GM12878 (cell line): ENCODE measurements around the gene DPP6. TPM values are rescaled to one million over a fixed set of nuclear protein-coding genes. Genes with fewer than 3 reads are reported as not detected.

Source experiments
- ATAC-seq: fragments of 200-7000 bp; cut with Tn5 transposase; 3 replicates; pipeline ENCODE4 v1.9.1; 2020; ENCODE audit warnings: mild to moderate bottlenecking, moderate library complexity
- BruUV-seq: library from RNA; stranded (reverse); fragments of 400-500 nt; replicated peaks from 2 replicates; lab custom pipeline; 2021; lab: Mats Ljungman, UMichigan
- CTCF ChIA-PET: fragments of 300-600 bp; sonication (Branson Sonifier 250); formaldehyde crosslinking; extraction: SDS; loops from one replicate; lab custom pipeline; 2021; ENCODE audit warnings: inconsistent platforms; lab: Yijun Ruan, JAX
- POLR2A ChIA-PET: fragments of 350-600 bp; formaldehyde crosslinking; extraction: SDS; loops from one replicate; lab custom pipeline; 2021; ENCODE audit warnings: inconsistent platforms; lab: Charles Lee
- RAD21 ChIA-PET: fragments of 300-600 bp; sonication (Branson Sonifier 250); formaldehyde crosslinking; loops from one replicate; lab custom pipeline; 2023; ENCODE audit warnings: antibody characterized with exemption; ENCODE audit not compliant: unreplicated experiment; lab: Charles Lee
- SMC1A ChIA-PET: fragments of 300-600 bp; sonication (Branson Sonifier 250); formaldehyde crosslinking; loops from one replicate; lab custom pipeline; 2023; ENCODE audit not compliant: unreplicated experiment, uncharacterized antibody; lab: Charles Lee
- DNase-seq: peaks from one replicate; pipeline ENCODE4 v3.0.0-alpha.2; 2011; ENCODE audit warnings: low read depth, low spot score
- FAIRE-seq: peaks from 3 replicates; lab custom pipeline; 2011; peaks lifted over from hg19 to GRCh38; lab: Jason Lieb, UNC
- H2AFZ ChIP-seq: 2 replicates; pipeline ENCODE4 v1.6.0; 2011; ENCODE audit warnings: low read depth, low read length, control low read depth; ENCODE audit not compliant: control insufficient read depth
- H3K27ac ChIP-seq: 2 replicates; pipeline ENCODE4 v1.5.1; 2011; ENCODE audit warnings: control low read depth; ENCODE audit not compliant: control insufficient read depth, insufficient read depth
- H3K27me3 ChIP-seq, 2 experiments: replicated peaks in 1 of 2; 2 replicates each; pipeline versions ENCODE4 v1.6.0 to v1.6.1; 2011; ENCODE audit warnings: low read length in 1 of 2; ENCODE audit not compliant: control insufficient read depth in 2 of 2, insufficient read depth in 2 of 2
- H3K36me3 ChIP-seq, 2 experiments: 2 replicates each; pipeline ENCODE4 v1.5.1; 2011; ENCODE audit warnings: low read length in 1 of 2; ENCODE audit not compliant: control insufficient read depth in 2 of 2, insufficient read depth in 2 of 2
- H3K4me1 ChIP-seq: 2 replicates; pipeline ENCODE4 v1.6.1; 2011; ENCODE audit warnings: mild to moderate bottlenecking, low read length, moderate library complexity, mixed read lengths; ENCODE audit not compliant: control insufficient read depth, insufficient read depth
- H3K4me2 ChIP-seq: 2 replicates; pipeline ENCODE4 v1.6.0; 2011; ENCODE audit warnings: control low read depth; ENCODE audit not compliant: control insufficient read depth, insufficient read depth
- H3K4me3 ChIP-seq: fragments of 200-600 bp; sonication (generic); 2 replicates; pipeline ENCODE4 v1.5.1; 2016
- H3K79me2 ChIP-seq: 2 replicates; pipeline ENCODE4 v1.6.0; 2011; ENCODE audit warnings: low read length; ENCODE audit not compliant: control insufficient read depth, insufficient read depth
- H3K9ac ChIP-seq: 2 replicates; pipeline ENCODE4 v1.8.0; 2011; ENCODE audit warnings: low read length, control low read depth, mixed read lengths; ENCODE audit not compliant: control insufficient read depth, insufficient read depth
- H3K9me3 ChIP-seq: replicated peaks from 3 replicates; pipeline ENCODE4 v1.5.1; 2011; ENCODE audit warnings: mild to moderate bottlenecking, low read length; ENCODE audit not compliant: control insufficient read depth, insufficient read depth
- H4K20me1 ChIP-seq: 2 replicates; pipeline ENCODE4 v1.6.0; 2011; ENCODE audit not compliant: control insufficient read depth, insufficient read depth
- BHLHE40 ChIP-seq, 2 experiments: fragments of 450-650 bp in 1 of 2; IDR thresholded peaks; 2 replicates each; pipeline ENCODE4 v1.6.1; 2011 to 2017; ENCODE audit warnings: low read depth in 2 of 2, borderline replicate concordance in 1 of 2, improper control_type of control experiment in 1 of 2, low read length in 1 of 2, mild to moderate bottlenecking in 1 of 2
- ELK1 ChIP-seq: IDR thresholded peaks from 2 replicates; pipeline ENCODE4 v1.6.1; 2012; ENCODE audit warnings: low read depth, low read length, improper control_type of control experiment
- EZH2 ChIP-seq: IDR thresholded peaks from 2 replicates; pipeline ENCODE4 v1.6.1; 2012; ENCODE audit warnings: low read depth, mild to moderate bottlenecking, control low read depth, inconsistent platforms, low read length, borderline replicate concordance; ENCODE audit not compliant: control insufficient read depth
- GABPA ChIP-seq: IDR thresholded peaks from 2 replicates; pipeline ENCODE4 v1.6.1; 2014; ENCODE audit warnings: antibody characterized with exemption, low read depth, mild to moderate bottlenecking, inconsistent platforms
- GATAD2B ChIP-seq: fragments of 450-650 bp; conservative IDR thresholded peaks from 2 replicates; pipeline ENCODE4 v1.6.1; 2017; ENCODE audit warnings: low read depth, mild to moderate bottlenecking, moderate library complexity
- HDAC6 ChIP-seq: fragments of 200-600 bp; sonication (generic); IDR thresholded peaks from one replicate; pipeline ENCODE4 v1.8.0; 2017; ENCODE audit warnings: antibody characterized with exemption; ENCODE audit not compliant: unreplicated experiment
- HDGF ChIP-seq: fragments of 450-650 bp; IDR thresholded peaks from 2 replicates; pipeline ENCODE4 v1.6.1; 2016; ENCODE audit warnings: antibody characterized with exemption
- HSF1 ChIP-seq: fragments of 150-350 bp; IDR thresholded peaks from 2 replicates; pipeline ENCODE4 v1.6.1; 2014; ENCODE audit warnings: mild to moderate bottlenecking, low read depth, low read length
- KAT2A ChIP-seq: conservative IDR thresholded peaks from 2 replicates; pipeline ENCODE4 v1.6.1; 2011; ENCODE audit warnings: low read depth, low read length; ENCODE audit not compliant: control insufficient read depth
- MEF2A ChIP-seq: IDR thresholded peaks from 2 replicates; pipeline ENCODE4 v1.6.1; 2011; ENCODE audit warnings: low read depth, mild to moderate bottlenecking, low read length, moderate library complexity; ENCODE audit not compliant: insufficient read depth
- NRF1 ChIP-seq: conservative IDR thresholded peaks from 2 replicates; pipeline ENCODE4 v1.6.1; 2011; ENCODE audit warnings: mild to moderate bottlenecking, low read depth, low read length, improper control_type of control experiment
- PAX5 ChIP-seq: IDR thresholded peaks from 2 replicates; pipeline ENCODE4 v1.6.1; 2011; ENCODE audit warnings: low read depth, low read length, borderline replicate concordance
- POLR2AphosphoS2 ChIP-seq: IDR thresholded peaks from 2 replicates; pipeline ENCODE4 v1.6.1; 2011; ENCODE audit warnings: low read depth, mild to moderate bottlenecking, low read length, improper control_type of control experiment, moderate library complexity
- SIX5 ChIP-seq: IDR thresholded peaks from 2 replicates; pipeline ENCODE4 v1.6.1; 2011; ENCODE audit warnings: mild to moderate bottlenecking, low read depth, low read length, moderate library complexity; ENCODE audit not compliant: severe bottlenecking
- STAT1 ChIP-seq: fragments of 450-650 bp; conservative IDR thresholded peaks from 2 replicates; pipeline ENCODE4 v1.6.1; 2014; ENCODE audit warnings: antibody characterized with exemption, mild to moderate bottlenecking
- TARDBP ChIP-seq: IDR thresholded peaks from 2 replicates; pipeline ENCODE4 v1.6.1; 2016; ENCODE audit warnings: borderline replicate concordance
- USF2 ChIP-seq: IDR thresholded peaks from 2 replicates; pipeline ENCODE4 v1.6.1; 2011; ENCODE audit warnings: low read depth, low read length, improper control_type of control experiment, borderline replicate concordance
- ZBED1 ChIP-seq: IDR thresholded peaks from 2 replicates; pipeline ENCODE4 v1.6.1; 2016; ENCODE audit warnings: borderline replicate concordance
- ZNF274 ChIP-seq: IDR thresholded peaks from one replicate; pipeline ENCODE4 v1.8.0; 2011; ENCODE audit not compliant: insufficient read length, insufficient read depth
- ZNF384 ChIP-seq: IDR thresholded peaks from 2 replicates; pipeline ENCODE4 v1.6.1; 2012; ENCODE audit warnings: low read depth, mild to moderate bottlenecking, low read length, improper control_type of control experiment, borderline replicate concordance
- WGBS: methylation state at CpG from one replicate; pipeline ENCODE4 v1.1.6; 2016; ENCODE audit warnings: low lambda C conversion rate; ENCODE audit not compliant: insufficient replicate concordance, insufficient coverage; ENCODE audit errors: missing lambda C conversion rate; 5-methylcytosine and 5-hydroxymethylcytosine counted together
- in situ Hi-C: fragments of 300-500 bp; cut with MboI; formaldehyde crosslinking; loops from 9 replicates; pipeline ENCODE4 v1.14.3; 2018; ENCODE audit warnings: mixed read lengths
- intact Hi-C: fragments of 100-400 bp; cut with micrococcal nuclease; formaldehyde crosslinking; loops from one replicate; pipeline ENCODE4 v1.14.2; 2022; ENCODE audit not compliant: unreplicated experiment
- polyA plus RNA-seq, 11 experiments: library from polyadenylated mRNA; depleted of rRNA in 4 of 11; unstranded in 6 of 11; stranded (reverse) in 5 of 11; fragments of >200 nt; fragmentation: Nextera tagmentation in 4 of 11; fragmentation: Illumina TruSeq in 1 of 11; extraction: Ambion mirVana in 4 of 11; extraction: Trizol in 1 of 11; gene quantifications; 1 replicate in 1 of 11; 2 replicates in 10 of 11; pipeline versions ENCODE4 v1.2.1 to v1.2.3, GENCODE V29; 2011 to 2016; ENCODE audit warnings: inconsistent platforms in 2 of 11, missing spikeins in 2 of 11, low read depth in 1 of 11
- total RNA-seq, 4 experiments: library from RNA; depleted of rRNA in 3 of 4; stranded (reverse); fragments of >200 nt in 3 of 4; fragmentation: Illumina TruSeq in 1 of 4; extraction: Trizol in 1 of 4; gene quantifications; 2 replicates each; pipeline versions ENCODE4 v1.2.1 to v1.2.3, GENCODE V29; 2013 to 2021

DPP6 gene
- total and polyA plus RNA-seq, 10 of the 15 experiments (the other 5 are each of a cell fraction or from before 2014, with no cell fraction given): not detected

GRCh38 chr7:154326421-154326820 is 274.2 kb downstream of the DPP6 start (continued):
- TF ChIP-seq NRF1: no peak
- no peak for TF ChIP-seq POLR2AphosphoS2

- 60% methylated on average over 12 of the region's 12 CpGs for WGBS
- Histone ChIP-seq H3K4me2 (no peak overlapping the region), H3K27ac (no peak overlapping the region), H3K27me3 (no peaks in the 10 kb centered on the region), H3K36me3 (no peaks in the 10 kb centered on the region), H3K79me2 (no peaks in the 10 kb centered on the region), H3K4me3 (no peak overlapping the region), H3K4me1 (no peaks in the 10 kb centered on the region), H3K9me3 (no peaks in the 10 kb centered on the region), H3K9ac (no peak overlapping the region), H2AFZ (no peak overlapping the region), H4K20me1 (no peaks in the 10 kb centered on the region)
- ATAC-seq (no peak), FAIRE-seq (no peak)
- ChIA-PET SMC1A (no interaction called here), CTCF (no interaction called here), POLR2A (no interaction called here), RAD21 (no interaction called here)
- intact Hi-C loops: no loop called here
- TF ChIP-seq STAT1 (no peak), GABPA (no peak), HDAC6 (no peak), SIX5 (no peak), TARDBP (no peak), ZNF274 (no peak), MEF2A (no peak), ZNF384 (no peak), HDGF (no peak), ELK1 (no peak), ZBED1 (no peak), PAX5 (no peak), HSF1 (no peak), EZH2 (no peak), KAT2A (no peak), GATAD2B (no peak), BHLHE40 (IDR thresholded peaks at IDR 0.05; ENCODE audit: borderline replicate concordance in 1 of 2, low read depth in 2 of 2, low read length in 1 of 2) (no peak), USF2 (no peak)
- TF ChIP-seq, all 136 proteins: peak for 0
- BruUV-seq: no TSS peak
- in situ Hi-C loops: no loop called here
- no peak for DNase-seq
Observed at GRCh38 chr7:154330318-154330717, 278.1 kb downstream of the DPP6 start.
